COLO829 (cell line): ENCODE data around the gene AOC2.
"Not testable (repeated sequence)": the region's sequence is repeated elsewhere in the genome, so short reads cannot be mapped to it uniquely, and the experiment has no call there.

Source experiments
- DNase-seq: peaks from one replicate; pipeline ENCODE4 v3.0.0; 2012; ENCODE audit warnings: low spot score

AOC2 gene

DNA sequence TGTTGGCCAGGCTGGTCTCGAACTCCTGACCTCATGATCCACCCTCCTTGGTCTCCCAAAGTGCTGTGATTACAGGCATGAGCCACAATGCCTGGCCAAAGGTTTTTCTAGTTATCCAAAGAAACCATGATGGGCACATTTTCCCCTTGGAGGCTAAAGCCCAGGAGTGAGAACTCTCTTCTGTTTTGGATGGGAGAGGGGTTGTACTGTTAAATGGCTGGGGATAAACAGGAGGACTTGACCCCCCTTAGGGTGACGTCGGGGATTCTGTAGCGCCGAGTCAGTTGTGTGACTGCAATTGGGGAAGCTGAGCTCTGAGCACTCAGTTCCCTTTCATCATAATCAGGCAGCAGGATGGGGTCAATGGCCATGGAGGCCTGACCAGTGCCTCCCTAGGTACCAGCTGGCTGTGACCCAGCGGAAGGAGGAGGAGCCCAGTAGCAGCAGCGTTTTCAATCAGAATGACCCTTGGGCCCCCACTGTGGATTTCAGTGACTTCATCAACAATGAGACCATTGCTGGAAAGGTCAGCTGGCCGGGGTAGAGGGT is 10.7 kb downstream of the AOC2 start:
- no peak for DNase-seq

GRCh38 chr17:42856093-42856492 is 11.7 kb downstream of the AOC2 start:
- DNase-seq, result not testable (repeated sequence)

DNA sequence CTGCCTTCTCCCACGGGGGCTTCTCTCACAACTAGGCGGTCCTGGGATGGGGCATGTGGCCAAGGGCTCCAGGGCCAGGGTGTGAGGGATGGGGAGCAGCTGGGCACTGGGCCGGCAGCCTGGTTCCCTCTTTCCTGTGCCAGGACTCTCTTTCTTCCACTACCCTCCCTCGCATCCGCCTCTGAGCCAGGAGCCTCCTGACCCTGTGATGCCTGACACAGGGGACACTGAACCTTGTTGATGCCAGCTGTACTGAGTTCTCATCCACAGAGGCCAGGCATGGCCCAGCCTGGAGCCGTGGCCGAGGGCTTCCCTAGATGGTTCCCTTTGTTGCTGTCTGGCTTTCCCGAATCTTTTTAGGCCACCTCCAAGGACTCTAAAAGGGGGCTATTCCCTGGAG is 12.1 kb downstream of the AOC2 start:
- DNase-seq, result not testable (repeated sequence)

DNA sequence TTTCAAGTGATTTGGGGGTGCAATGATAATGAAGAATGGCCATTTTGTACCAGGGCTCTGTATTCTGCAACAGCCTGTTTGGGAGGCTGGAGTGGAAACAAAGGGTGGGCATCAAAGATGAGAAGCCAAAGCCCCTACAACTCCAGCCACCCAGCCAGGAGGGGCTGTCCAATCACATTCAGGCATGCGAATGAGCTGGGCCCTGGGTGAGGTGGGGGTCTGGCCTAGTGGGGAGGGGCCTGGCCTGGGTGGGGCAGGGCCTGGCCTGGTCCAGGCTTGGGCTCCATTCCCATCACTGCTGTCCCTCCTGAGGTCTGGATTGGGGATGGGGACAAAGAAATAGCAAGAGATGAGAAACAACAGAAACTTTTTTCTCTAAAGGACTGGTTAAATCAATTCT is 13.0 kb downstream of the AOC2 start:
- no peak for DNase-seq

DNA sequence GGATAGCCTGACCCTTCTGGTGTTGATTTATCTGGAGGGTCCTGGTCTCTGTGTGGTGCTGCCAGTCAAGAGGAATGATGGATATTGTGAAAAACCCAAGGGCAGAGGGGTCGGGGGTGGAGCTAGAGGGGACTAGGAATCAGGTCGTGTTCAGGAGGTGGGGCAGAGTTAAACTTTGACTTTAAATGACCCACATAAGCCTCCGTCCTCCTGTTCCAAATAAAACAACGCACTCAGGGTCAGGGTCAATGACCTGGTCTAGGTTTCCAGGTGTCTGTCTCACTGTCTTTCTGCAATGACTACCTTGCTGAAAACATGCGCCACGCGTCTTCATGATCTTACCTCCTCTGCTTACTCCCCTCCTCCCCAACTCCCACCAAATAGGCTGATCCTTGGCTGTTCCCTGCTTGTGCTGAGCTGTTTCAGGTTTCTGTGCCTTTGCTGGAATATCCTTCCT is 21.3 kb downstream of the AOC2 start:
- DNase-seq, result no peak

GRCh38 chr17:42866216-42866615 is 21.8 kb downstream of the AOC2 start:
- no peak for DNase-seq

- no peak for DNase-seq
Measured at GRCh38 chr17:42866631-42867575, 22.5 kb downstream of the AOC2 start.

DNA sequence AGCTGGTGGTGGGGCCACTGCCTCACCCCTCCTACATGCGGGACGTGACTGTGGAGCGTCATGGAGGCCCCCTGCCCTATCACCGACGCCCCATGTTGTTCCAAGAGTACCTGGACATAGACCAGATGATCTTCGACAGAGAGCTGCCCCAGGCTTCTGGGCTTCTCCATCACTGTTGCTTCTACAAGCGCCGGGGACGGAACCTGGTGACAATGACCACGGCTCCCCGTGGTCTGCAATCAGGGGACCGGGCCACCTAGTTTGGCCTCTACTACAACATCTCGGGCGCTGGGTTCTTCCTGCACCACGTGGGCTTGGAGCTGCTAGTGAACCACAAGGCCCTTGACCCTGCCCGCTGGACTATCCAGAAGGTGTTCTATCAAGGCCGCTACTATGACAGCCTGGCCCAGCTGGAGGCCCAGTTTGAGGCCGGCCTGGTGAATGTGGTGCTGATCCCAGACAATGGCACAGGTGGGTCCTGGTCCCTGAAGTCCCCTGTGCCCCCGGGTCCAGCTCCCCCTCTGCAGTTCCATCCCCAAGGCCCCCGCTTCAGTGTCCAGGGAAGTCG is 23.4 kb downstream of the AOC2 start:
- DNase-seq, result not testable (repeated sequence)

GRCh38 chr17:42868338-42868737 is 24.0 kb downstream of the AOC2 start:
- no peak for DNase-seq

DNA sequence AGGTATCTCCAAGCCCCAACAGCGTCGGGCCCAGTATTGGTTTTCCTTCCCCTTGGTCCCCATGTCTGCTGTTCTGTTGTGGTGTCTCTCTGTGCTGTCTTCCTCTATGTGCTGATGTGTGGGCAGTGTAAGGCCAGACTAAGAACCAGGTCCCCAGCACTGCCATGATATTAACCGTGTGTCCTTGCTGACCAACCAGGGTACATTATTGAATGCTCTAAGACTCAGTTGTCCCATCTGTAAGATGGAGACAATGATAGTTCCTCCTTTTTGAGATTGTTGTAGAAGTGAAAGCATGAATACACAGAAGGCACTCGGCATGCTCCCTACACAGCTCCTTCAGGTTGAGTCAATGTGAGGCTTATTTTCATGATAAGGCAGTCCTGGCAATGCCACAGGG is 27.3 kb downstream of the AOC2 start:
- DNase-seq, result no peak

GRCh38 chr17:42872251-42872965 is 28.0 kb downstream of the AOC2 start:
- DNase-seq, result no peak

GRCh38 chr17:42873315-42873714 is 28.9 kb downstream of the AOC2 start:
- DNase-seq, result no peak

GRCh38 chr17:42873932-42874695 is 29.7 kb downstream of the AOC2 start:
- DNase-seq, result not testable (repeated sequence)

- DNase-seq, result no peak
Measured at GRCh38 chr17:42877037-42877436, 32.7 kb downstream of the AOC2 start.

DNA sequence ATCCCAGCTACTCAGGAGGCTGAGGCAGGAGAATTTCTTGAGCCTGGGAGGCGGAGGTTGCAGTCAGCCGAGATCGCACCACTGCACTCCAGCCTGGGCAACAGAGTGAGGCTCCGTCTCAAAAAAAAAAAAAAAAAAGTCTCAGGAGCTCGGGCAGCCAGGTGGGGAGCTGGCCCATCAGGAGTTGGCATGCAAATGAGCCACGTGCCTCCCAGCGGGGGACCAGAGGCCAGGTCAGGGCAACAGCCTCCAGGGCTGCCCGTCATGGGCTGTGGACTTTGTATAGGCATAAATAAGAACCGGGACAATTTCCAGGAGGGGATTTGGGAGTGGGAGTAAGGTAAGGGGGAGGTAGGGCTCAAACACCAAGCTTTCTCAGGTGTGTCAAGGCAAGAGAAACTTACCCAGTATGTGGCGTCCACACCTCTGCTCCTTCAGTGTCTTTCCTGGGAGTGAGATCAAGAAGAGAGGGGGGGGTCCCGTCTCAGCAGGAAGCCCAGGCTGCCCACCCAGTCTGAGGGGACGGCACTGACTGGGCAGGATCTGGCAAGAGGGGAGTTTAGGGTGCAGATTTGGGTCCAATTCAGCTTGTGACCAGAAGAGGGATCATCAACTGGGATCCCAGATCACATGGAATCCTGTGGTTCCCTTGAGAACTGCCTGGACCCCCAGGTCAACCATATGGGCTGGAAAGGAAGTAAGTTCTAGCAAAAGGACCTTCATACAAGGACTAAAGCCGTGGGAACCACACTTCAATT is 33.9 kb downstream of the AOC2 start:
- no peak for DNase-seq

- DNase-seq, result no peak
Measured at GRCh38 chr17:42878924-42879595, 34.7 kb downstream of the AOC2 start.

DNA sequence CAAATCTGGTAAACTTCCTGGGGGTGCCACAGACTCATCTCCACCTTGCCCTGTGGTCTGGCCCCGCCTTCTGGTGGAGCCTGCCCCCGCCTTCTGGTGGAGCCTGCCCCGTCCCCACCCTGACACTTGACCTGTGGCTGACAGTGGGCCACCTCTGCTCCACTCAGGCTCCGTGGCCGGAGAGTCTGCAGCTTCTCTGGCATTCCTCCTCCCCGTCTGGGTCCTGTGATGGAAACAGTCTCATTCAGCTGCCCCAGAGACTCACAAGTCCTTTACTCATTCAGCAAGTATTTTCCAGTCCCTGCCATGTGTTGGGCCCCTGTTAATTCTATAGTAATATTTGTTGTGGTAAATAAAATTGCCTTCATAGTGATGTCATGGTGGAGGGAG is 35.2 kb downstream of the AOC2 start:
- DNase-seq, result no peak

DNA sequence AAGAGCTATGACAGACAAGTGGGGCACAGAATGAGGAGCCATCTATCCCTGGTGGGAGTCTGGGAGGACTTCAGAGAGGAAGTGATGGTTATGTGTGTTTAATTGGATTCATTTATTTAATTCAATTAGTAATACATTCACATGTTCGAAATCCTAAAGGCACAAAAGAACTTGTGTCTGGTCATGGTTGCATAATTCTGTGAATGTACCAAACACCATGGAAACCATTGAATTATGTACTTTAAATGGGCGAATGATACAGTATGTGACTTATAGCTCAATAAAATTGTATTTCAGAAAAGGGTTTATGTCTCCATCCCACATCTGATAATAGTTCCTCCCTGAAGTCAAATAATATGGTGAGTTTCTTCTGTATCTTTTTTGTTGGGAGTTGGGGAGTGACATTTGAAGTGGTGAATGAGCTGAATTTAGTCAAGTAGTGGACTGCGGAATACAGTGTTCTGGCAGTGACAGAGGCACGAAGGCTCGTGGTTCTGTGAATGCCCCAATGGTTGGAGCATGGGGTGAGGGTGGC is 36.5 kb downstream of the AOC2 start:
- DNase-seq, result peak; percentile 58

DNA sequence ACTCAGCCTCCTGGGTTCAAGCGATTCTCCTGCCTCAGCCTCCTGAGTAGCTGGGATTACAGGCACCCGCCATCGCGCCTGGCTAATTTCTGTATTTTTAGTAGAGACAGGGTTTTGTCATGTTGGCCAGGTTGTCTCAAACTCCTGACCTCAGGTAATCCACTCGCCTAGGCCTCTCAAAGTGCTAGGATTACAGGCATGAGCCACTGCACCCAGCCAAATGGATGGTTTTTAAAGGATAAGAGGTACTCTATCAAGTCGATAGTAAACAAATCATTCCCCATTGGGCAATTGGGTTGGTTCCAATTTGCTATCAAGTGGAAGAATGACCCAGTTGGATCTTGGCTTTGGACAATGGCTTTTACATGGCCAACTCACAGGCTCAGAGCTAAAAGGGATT is 37.3 kb downstream of the AOC2 start:
- not testable (repeated sequence) for DNase-seq

DNA sequence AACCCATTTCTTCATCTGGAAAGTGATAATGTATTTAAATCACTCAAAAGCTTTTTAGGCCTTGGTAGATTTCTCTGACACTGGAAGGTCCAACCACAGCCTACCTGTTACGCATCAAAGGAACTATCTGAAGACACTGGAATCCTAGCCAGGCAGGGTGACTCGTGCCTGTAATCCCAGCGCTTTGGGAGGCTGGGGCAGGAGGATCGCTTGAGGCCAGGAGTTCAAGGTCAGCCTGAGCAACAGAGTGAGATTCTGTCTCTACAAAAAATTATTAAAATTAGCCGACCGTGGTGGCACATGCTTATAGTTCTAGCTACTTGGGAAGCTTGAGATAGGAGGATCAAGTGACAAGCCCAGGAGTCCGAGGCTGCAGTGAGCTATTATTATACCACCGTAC is 37.8 kb downstream of the AOC2 start:
- DNase-seq, result no peak
